8988T (cell line): ENCODE measurements around the gene SPO11.

Source experiments
- DNase-seq: peaks from one replicate; pipeline ENCODE4 v3.0.0; 2011

SPO11 gene

DNA sequence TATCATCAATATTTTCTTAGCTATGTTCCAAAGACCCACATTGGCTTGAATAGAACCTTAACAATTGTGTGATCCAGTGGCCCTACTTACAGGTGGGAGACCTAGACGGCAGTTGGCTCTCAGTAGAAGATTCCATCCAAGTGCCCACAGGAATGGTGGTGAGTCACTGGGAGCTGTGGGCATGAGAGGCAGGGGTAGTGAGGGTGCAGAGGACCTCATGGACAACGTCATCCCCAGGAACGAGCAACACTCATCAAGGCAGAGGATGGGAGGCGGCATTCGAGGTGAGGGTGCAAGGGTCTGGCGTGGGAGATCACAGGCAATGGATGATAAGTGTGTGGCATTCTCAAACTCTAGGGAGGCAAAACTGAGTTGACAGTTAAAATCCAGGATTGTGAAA, 17.5 kb upstream of the SPO11 start:
- no peak for DNase-seq

DNA sequence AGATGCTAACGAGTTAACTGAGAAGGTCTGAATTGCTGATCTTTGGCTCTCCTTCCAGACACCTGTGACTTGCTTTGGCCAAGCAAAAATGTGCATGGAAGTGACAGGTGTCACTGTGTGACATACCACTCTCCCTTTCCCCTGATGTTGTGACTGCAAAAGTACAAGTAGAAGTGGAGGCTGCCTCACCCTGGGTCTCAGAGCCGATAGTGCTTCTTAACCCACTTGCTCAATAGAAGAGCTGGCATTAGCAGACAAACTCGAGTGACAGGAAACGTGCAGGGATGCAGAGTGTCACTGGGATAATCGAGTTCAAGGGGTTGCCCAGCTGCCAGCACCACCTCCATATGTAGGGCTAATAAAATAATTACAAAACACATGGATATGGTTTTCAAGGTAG, 16.4 kb upstream of the SPO11 start:
- DNase-seq, result no peak

DNA sequence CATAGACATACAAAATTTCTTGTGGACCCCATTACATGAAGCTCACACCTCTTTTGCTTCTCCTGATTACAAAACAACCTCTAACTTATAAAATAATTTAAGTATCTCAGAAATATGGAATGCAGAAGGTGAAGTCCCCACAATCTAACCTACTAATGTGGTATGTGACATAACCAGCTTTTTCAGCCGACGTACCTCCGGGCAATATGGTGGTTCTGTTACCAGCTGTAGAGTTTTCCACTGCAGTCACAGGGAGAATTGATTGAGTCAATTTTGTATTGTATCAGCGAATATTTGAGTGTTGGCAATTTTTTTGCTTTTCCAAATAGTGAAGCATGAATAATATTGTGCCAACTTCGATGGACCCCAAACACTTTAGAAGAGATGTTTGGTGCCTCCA, 15.7 kb upstream of the SPO11 start:
- no peak for DNase-seq

DNA sequence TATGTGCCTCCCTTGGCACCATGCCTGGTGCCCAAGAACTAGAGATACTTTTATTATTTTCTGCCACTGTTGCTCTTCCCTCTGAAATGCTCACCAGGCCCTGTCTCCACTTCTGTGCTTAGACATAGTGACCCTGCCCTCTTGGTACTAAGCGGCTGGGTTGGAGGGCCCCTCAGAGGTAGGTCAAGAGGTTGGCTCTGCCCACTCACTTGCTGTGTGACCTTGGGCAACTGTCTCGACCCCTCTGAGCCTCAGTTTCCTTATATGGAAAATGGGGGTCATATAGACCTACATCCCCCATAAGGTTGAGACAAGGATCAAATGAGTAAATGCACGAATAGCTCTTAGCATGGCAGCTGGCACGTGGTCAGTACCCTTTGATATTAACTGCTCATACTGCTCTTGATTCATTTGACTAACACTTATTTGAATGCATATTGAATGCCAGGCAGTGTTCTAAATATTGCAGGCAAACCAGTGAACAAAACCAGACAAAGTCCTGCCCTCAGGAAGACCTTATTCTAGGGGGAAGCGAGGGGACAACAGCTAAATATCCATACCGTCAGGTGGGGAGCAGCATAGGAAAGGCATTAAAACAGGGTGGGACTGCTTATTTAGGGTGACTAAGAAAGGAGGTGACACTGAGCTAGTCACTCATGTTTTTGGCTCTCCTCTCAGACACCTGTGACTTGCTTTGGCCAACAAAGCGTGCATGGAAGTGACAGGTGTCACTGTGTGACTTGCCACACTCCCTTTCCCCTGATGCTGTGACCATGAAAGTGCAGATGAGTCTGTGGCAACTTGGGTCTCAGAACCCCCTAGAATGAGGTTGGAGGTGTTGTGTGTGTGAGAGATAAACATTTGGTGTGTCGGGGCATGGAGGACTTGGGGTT, 14.3 kb upstream of the SPO11 start:
- no peak for DNase-seq

DNA sequence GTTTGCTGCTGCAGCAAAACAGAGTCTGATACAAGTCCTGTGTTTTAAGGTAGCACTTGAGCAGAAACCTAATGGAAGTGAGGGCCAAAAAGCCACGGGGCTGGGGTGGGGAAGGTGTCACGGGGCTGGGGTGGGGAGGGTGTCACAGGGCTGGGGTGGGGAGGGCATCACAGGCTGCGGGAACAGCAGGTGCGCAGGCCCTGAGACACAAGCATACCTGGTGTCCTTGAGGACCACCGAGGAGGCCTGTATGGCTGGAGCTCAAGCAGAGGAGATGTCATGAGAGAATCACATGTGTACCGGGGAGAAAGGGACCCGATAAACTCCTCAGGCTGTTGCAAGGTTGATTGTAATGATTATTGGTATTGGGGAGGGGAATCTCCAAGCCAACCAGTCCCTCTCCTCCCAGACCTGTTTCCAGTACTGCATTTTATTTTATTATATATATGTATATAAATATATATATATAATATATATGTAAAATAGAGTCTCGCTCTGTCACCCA, 13.6 kb upstream of the SPO11 start:
- no peak for DNase-seq

DNA sequence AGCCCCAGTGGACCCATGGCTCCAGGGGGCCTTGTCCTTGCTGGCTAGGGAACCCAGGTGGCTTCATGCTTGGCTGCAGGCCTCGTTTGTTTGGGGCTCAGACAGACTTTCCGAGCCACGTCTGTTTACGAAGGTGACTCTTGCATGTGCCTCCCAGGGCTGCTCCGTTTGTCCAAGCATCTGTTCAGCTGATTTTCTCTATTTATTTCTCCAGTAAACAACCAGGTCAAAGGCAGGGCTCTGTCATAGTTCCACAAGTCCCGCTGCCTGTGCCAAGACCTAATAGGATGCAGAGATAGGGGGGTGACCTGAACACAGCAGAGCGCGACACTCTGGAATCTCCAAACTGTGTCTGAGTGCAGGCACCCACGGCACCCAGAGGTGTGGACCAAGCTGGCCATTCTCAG, 12.8 kb upstream of the SPO11 start:
- DNase-seq, result no peak

DNA sequence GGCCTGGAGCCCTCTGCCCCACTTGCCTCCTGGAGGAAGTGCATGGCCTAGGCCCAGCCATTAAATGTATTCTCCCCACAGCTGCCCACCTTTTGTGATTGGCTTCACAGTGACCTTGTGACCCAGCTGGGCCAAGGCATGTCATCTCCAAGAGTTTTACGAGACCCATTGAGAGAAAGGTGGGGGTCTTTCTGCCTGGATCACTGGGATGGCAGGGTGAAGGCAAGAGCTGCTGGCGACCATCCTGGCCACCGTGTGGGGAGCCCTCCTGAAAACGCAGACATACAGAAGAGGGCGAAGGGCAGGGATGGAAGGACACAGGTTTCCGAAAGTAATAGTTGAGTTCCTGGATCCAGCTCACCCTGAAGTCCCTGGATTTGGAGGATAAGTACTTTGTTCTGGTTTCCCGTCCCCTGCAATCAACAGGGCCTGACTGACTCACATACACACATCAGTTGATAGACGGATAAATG, 12.3 kb upstream of the SPO11 start:
- no peak for DNase-seq

DNA sequence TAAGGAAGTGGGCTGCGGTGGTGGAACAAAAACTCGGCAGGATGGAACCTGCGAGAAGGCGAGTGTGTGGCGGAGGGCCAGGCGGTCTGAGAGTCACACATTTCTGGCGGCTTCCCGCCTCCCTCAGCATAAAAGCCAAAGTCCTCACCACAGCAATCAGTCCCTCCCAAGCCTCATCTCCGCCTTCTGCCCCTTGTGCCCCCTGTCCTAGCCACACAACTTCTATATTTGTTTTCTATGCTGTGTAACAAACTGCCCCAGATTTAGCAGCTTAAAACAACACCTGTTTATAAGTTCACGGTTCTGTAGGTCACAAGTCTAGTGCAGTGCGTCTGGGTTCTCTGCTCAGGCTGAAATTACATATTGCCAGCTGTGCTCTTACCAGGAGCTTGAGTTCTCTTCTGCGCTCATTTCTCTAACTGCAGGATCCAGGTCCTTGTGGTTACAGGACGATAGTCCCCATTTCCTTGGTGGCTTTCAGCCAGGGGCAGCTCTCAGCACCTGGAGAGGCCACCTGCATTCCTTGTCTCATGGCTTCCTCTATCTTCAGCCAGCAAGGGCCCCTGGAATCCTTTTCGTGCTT, 11.7 kb upstream of the SPO11 start:
- DNase-seq, result no peak

DNA sequence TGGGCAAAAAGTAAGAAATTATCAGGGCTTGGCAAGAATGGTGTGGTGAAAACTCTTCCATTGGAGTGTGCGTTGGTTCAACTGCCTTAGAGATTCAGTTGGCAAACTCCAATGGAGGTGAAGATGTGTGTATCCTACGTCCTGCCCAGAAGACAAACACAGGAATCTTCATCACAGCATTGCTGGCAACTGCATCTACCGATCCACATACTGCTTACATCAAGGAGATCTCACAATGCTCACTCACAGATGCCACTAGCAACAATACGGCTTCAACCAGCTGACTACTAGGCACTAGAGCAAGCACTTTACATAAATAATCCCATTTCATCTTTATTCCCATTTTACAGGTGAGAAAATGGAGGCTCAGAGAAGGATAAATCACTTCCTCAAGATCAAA, 10.0 kb upstream of the SPO11 start:
- DNase-seq, result no peak

DNA sequence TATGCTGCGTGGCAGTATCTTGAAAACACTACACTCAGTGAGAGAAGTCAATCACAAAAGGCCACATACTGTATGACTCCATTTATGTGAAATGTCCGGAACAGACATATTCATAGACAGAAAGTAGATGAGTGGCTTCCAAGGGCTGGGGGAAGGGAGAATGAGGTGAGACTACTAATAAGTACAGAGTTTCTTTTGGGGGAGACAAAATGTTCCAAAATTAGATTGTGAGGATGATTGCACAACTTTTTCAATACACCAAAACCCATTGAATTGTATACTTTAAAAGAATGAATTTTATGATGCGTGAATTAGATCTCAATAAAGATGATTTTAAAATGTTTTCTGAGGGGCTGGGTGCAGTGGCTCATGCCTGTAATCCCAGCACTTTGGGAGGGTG, 9.2 kb upstream of the SPO11 start:
- no peak for DNase-seq

DNA sequence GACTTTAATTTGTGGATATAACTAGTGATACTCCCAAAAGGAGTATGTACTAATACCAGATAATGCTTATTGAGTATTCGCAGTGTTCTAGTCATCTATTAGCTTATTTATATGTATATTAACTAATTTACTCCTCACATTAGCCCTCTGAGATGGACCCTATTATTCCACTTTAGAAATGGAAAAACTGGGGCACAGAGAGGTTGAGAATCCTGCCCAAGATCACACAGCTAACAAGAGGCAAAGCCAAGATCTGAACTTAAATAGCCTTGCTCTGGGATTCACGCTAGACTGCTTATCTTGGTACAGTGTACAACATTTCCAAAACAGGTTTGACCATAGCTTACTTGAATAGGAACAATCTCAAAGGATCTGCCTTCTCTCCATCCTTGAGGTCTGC, 8.5 kb upstream of the SPO11 start:
- no peak for DNase-seq

DNA sequence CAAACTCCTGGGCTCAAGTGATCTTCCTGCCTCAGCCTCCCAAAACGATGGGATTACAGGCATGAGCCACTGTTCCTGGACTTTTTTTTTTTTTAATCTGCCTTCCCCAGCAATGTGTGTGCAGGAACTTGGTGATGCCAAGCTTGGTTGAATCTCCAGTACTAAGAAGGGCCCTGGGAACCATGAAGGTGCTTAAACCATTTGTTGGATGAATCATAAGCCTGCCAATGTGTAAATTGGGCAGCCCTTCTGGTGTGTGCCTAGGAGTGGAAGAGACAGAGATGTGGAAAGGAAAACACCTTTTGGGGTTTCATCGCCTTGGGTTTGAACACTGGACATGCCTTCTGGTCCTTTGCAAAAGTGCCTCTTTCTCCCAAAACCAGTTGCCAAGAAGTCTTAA, 7.1 kb upstream of the SPO11 start:
- DNase-seq, result no peak

DNA sequence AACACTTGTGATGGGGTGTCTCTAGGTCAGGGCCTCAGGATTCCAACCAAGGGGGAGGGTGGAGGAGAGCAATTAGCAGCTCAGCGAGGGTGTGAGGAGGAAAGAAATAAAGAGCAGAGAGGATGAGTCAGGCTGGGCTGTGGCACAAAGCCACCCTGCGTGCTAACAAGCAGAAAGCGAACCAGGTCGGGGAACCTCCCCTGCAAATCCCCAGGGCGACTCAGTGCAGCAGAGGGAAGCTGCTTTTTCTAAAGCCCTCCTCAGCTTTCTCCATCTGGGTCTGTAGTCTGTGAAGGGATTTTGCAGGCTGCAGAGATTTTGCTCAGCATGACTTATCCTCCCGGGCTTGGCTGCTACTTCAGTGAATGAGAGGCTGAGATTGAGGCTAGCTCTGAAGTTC, 6.6 kb upstream of the SPO11 start:
- no peak for DNase-seq

DNA sequence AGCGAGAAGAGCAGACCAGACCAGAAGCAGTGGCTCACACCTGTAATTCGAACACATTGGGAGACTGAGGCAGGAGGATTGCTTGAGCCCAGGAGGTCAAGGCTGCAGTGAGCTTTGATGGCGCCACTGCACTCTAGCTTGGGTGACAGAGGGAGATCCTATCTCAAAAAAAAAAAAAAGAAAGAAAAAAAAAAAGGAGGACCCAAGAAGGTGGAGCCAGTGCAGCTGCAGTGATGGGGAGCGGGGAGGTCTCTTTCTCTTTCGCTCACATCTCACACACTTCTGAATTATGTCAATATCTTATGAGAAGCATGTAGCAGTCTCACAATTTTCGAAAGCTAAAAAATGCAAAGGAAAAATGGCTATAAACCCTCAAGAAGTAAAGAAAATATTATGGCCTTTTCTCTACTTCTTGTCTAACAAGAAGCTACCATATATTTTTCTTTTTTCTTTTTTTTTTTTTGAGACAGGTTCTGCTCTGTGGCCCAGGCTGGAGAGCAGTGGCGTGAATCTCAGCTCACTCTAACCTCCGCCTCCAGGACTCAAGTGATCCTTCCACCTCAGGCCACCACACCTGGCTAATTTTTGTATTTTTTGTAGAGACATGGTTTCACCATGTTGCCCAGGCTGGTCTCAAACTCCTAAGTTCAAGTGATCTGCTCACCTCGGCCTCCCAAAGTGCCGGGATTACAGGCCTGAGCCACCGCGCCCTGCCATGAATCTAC, 3.8 kb upstream of the SPO11 start:
- DNase-seq, result no peak

DNA sequence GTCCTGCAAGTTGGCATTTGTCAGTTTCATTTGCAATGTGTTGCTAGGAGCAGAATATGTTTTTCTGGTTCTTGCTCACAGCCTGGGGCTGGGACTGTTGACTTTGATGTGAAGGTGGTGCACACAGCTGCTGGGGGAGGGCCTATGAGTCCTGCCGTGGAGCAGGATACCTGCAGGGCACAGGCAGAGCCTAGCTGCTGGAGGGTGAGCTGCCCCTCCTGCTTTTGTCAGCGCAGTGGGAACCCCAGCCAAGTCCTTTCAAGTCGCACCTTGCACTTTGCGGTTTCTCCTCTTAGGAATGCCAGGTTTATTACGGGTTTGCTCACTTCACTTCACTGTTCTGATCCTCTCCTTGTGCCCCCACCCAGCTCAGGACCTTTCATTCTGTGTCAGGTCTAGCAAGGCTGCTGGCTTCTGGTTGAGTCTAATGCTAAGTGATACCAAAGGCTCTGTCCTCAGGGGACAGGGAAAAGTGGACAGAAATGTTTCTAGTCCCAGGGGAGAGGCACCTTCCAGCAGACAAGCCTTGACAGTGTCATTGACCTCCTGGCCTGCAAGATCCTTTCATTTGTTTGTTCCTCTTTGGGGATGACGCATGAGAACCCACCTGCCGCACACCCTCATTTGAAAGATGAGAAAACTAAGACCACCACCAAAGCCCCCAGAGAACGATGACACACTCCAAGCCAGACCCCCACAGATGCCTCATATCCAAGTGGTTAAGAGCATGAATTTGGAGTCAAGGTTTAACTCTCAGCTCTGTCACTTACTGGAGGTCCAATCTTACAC, 2.7 kb upstream of the SPO11 start:
- DNase-seq, result no peak

DNA sequence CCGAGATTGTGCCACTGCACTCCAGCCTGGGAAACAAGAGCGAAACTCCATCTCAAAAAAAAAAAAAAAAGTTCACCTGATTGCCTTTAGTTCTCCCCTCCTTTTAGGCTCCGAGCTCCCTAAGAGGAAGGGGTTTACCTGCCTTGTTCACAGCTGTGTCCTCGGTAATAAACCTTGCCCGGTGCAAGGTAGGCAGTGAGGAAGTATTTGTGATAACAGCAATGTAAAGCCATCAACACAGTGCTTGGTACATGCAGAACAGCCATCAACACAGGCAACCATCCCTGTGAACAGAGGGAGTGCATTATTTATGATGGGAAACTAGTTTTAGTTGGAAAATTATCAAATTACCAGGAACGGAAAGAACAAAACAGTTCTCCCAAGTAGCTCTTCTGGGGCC, 1.8 kb upstream of the SPO11 start:
- no peak for DNase-seq

DNA sequence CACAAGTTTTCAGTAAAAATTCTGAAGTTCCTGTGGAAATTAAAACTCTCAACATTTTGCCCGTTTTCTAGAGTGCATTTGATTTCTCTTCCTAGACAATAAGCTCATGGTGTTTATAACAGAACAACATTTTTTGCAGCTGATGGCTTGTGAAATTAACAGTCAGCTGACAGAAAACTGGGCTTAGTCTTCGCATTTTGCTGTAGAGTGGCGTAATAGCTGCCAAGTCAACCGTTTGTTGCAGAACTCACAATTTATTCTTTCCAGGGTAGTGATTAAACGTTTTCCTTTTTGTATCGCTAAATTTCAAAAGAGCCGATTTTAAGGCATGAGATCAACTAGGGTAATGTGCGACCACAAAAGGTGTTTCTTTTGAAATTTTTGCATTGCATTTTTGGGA, 1.4 kb downstream of the SPO11 start:
- DNase-seq, result no peak

DNA sequence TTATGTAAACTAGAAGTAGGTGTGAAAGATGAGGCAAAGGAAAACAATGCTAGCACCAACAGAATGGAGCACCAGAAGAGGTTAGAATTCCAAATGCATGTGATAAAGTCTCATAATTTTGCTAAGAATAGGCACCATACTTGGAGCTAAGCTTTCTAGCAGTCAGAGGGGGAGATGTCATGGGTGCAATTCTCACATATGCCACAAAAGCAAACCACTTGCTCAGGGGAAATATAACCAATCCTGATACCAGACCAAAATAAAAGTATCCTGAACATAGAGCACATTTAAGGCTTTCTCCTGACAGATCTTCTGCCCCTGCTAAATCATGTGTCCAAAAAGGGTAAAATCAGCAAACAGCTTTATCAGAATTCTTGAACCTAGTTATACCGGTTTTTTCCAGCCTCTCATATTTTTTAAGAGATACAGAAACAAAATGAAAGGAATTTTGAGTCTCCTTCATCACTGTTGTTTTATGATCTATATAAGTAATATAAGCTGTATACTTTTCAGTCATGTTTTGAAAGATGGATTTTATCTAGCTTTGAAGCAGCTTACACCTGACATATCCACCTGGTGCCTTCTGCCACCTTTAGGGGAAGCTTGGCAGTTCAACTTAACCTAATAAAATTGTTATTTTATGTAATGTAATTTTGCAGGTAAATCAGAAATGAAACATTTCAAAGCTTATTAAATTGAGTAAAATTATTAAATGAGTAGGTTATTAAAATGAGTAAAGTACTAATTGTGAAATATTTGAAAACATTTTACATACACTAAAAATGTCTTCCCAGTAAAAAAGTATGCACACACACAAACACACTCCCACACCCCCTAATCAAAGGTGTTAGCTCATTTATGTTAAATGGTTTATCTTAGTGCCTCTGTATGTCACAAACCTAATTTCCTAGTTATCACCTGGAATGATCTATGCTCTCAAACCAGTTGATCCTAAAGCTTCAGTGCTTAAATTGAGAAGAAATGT, 2.8 kb downstream of the SPO11 start:
- DNase-seq, result no peak

DNA sequence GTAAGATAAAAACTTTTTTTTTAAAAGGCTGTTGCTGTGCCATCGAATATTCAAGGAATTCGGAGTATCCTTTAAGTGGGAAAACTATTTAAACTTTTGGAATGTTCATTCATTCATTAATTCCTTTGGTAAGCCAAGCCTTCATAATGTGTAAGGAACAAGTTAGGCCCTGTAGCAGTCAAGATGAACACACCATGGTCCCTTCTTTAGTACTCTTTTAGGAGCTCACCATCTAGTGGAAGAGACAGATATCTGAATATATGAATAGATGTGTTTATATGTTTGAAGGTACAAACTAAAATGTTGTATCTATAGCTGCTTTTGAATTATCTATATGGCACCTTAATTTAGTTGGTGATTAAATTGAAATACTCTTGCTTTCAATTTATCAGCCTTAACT, 5.8 kb downstream of the SPO11 start:
- DNase-seq, result no peak

DNA sequence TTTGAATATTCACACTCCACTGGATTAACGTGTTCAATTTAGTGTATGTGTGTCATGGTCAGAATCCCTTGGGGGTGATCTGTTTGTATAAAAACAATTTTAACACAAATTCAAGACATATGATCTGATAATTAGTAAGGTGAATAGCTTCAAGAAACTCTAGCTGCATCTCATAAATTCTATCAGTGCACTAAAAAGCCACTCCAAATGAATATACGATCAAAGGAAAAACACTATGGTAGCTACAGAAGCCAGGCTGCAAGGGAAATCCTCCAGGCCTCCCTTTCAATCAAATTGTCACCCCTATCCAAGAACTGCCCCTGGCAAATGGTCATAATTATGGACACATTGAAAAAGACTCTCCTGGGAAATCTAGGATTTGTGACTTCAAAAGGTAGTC, 12.1 kb downstream of the SPO11 start:
- no peak for DNase-seq

DNA sequence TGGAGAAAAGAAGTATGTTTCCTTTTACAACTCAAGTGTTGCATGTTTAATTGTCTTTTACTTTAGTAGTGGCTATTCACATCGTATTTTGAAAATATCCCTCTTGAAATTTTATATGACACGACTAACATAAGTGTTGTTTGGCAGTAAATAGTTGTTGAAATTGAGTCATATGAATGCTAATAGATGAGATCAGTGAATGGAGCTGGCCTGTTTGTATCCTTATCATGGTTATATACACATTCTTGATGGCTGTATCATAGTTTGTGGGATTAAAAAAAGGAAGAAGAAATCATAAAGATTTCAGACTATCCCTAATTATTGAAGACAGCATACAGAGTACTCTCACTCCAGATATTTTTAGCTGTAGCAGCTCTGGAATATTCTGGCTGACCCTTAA, 13.2 kb downstream of the SPO11 start:
- DNase-seq, result no peak

DNA sequence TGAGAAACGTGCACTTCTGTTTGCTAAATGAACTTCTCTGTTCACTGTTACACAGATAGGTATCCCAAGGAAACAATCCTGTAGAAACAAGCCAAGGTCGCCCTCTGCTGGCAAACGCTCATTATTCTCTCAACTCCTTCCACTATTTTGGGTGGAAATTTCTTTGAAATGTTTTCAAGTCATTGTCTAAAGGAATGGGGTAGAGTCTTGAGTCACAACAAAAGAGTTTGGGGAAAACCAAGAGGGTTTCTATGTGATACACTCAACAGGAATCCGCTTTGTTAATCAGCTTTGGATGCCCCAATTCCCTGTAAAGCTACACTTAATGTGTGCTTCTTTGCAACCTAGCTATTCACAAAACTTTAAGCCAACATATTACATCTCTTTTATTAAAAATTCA, 16.9 kb downstream of the SPO11 start:
- no peak for DNase-seq
